DMS53 treated with DMSO at 0.1 percent for 48 hours (cell line): ENCODE data around the gene VAV3.

ENCODE experiments used
- DNase-seq: peaks from one replicate; lab custom pipeline; 2025; ENCODE audit not compliant: unreplicated experiment; lab: John Stamatoyannopoulos, UW

Gene VAV3

GRCh38 chr1:107803579-107803978 is 161.4 kb downstream of the VAV3 start:
- no peak for DNase-seq

GRCh38 chr1:107802654-107803053 is 162.3 kb downstream of the VAV3 start:
- no peak for DNase-seq

- no peak for DNase-seq
Measured at GRCh38 chr1:107795994-107796393, 169.0 kb downstream of the VAV3 start.

- no peak for DNase-seq
Measured at GRCh38 chr1:107795441-107795840, 169.5 kb downstream of the VAV3 start.

- DNase-seq, result no peak
Measured at GRCh38 chr1:107794571-107794970, 170.4 kb downstream of the VAV3 start.

- DNase-seq, result no peak
Measured at GRCh38 chr1:107793896-107794453, 171.0 kb downstream of the VAV3 start.

- DNase-seq, result no peak
Measured at GRCh38 chr1:107791348-107791747, 173.6 kb downstream of the VAV3 start.

GRCh38 chr1:107789817-107790524 is 175.0 kb downstream of the VAV3 start:
- no peak for DNase-seq

GRCh38 chr1:107788206-107789202 is 176.5 kb downstream of the VAV3 start:
- no peak for DNase-seq

GRCh38 chr1:107787299-107787698 is 177.7 kb downstream of the VAV3 start:
- DNase-seq, result peak; percentile 75

GRCh38 chr1:107786203-107786845 is 178.7 kb downstream of the VAV3 start:
- DNase-seq, result no peak

GRCh38 chr1:107785496-107786202 is 179.3 kb downstream of the VAV3 start:
- DNase-seq, result no peak

GRCh38 chr1:107782217-107782845 is 182.6 kb downstream of the VAV3 start:
- DNase-seq, result peak; percentile 25

- DNase-seq, result no peak
Measured at GRCh38 chr1:107781245-107781644, 183.7 kb downstream of the VAV3 start.

- DNase-seq, result no peak
Measured at GRCh38 chr1:107777664-107778047, 187.3 kb downstream of the VAV3 start.

GRCh38 chr1:107776900-107777663 is 187.9 kb downstream of the VAV3 start:
- DNase-seq, result no peak

GRCh38 chr1:107771377-107771776 is 193.6 kb downstream of the VAV3 start:
- no peak for DNase-seq

GRCh38 chr1:107767156-107767582 is 197.8 kb downstream of the VAV3 start:
- no peak for DNase-seq

GRCh38 chr1:107766533-107766932 is 198.4 kb downstream of the VAV3 start:
- no peak for DNase-seq
